Forelimb muscle (tissue), 1 donor: ENCODE data around the gene MTSS2. TPM values are rescaled to one million over a fixed set of nuclear protein-coding genes. Genes with fewer than 3 reads are reported as not detected.
A peak's percentile ranks its signal among the peaks of the same experiment; 100 is the strongest.
"Not testable (repeated sequence)": the region's sequence is repeated elsewhere in the genome, so short reads cannot be mapped to it uniquely, and the experiment has no call there.

Experiments
- DNase-seq: peaks from one replicate; pipeline ENCODE4 v3.0.0-alpha.2; 2013; ENCODE audit warnings: low read depth
- polyA plus RNA-seq: library from polyadenylated mRNA; unstranded; fragments of 120-200 nt; gene quantifications from one replicate; pipeline ENCODE4 v1.2.1, GENCODE V29; 2013; ENCODE audit not compliant: insufficient read length

MTSS2 gene
- polyA plus RNA-seq, 1 donor = 126 TPM

GRCh38 chr16:70656065-70656711 lies 29.7 kb downstream of the MTSS2 start:
- DNase-seq = no peak

DNA sequence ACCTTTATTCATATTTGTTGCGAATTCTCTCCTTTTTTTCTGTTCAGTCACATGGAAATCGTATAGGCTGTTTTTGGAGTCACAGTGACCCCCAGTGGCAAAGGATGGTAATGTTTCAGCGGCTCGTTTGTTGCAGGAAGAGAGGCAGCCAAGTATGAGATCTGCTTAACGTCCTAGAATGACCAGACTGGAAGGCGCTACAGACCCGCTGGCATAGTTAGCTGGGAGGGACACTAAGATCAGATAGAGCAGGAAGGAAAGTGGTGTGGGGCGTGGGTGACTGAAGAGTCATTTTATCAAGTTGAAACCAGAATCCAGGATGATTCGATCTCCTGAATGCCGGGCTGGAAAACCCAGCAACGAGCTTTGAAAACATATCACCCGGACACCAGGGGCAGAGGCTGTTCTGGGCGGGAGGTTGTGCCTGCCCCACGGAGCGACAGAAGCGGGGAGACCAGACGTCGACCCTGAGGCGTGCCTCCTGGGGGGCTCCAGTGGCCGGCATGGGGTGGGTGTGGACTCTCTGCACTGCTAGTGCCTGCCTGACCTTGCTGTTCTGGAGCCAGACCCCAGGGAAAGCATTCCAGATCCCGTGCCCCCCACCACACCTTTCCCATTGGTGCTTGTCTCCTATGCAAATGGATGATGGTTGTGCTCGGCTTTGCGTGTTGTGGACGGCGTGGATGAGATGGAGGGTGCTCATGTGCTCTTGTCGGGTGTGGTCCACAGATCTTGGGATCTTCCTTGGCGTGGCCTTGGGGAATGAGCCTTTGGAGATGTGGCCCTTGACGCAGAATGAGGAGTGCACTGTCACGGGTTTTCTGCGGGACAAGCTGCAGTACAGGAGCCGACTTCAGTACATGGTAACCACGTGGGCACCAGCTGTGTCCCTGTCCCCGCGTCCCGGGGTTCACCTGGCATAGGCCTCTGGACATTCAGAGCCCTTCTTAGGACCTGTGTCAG lies 31.8 kb downstream of the MTSS2 start:
- peak; percentile 69 for DNase-seq

- DNase-seq = no peak
These were observed 32.4 kb downstream of the MTSS2 start for GRCh38 chr16:70653406-70653805.

GRCh38 chr16:70652322-70652721 lies 33.5 kb downstream of the MTSS2 start:
- DNase-seq = no peak

GRCh38 chr16:70651524-70651923 lies 34.3 kb downstream of the MTSS2 start:
- DNase-seq = no peak

- DNase-seq = no peak
These were observed 35.6 kb downstream of the MTSS2 start for GRCh38 chr16:70650216-70650615.

- no peak for DNase-seq
These were observed 36.6 kb downstream of the MTSS2 start for GRCh38 chr16:70649300-70649699.

DNA sequence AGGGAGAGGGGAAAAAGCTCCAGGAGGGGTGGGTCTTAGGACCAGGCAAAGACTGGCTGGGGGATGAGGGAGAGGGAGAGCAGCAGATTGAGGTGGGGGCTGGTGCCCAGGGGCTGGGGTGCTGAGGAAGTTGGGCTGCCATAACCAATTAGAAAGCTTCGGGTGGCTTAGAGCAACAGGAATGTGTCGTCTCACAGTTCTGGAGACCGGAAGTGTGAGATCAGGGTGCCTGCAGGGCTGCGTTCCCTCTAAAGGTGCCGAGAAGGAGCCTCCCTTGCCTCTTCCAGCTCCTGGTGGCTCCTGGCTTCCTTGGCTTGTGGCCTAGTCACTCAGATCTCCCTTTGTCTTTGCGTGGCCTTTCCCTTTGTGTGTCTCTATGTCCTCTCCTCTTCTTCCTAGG lies 37.2 kb downstream of the MTSS2 start:
- DNase-seq = no peak

DNA sequence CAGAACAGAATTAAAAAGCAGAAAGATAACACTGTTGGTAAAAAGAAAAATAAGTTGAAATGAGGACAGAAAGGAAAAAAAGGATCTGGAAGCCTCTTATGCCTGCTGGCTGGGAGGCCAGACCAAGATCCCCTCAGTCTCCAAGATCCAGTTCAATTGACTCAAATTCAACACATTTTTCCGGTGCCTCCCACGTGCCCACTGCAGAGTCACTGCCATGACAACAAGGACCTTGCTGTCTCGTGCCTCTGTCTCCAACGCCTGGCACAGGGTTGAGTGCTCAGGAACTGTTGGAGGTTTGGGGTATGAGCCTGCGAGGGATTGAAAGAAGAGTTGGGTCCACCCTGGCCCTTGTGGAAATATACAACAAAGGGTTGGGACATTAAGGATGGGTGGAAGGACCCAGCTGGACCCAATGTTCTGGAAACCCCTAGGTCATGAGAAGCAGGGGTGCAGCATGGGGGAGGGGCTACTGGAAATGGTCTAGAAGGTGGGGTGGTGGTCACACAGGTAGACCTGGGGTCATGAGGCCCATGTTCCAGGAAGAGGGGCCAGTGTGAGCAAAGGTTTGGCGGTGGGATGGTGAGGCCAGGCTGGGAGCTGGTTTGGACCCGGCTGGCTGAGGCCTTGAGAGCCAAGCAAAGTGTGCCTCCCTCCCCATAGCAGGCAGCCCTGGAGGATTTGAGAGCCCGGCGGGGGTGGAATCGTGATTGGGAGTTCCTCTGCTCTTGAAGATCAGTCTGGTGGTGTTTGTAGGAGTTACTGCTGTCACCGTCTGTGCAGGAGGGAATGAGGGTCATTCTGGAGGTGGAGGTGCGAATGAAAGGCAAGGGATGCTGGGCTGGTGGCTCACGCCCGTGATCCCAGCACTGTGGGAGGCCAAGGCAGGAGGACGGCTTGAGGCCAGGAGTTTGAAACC lies 38.2 kb downstream of the MTSS2 start:
- DNase-seq = no peak

DNA sequence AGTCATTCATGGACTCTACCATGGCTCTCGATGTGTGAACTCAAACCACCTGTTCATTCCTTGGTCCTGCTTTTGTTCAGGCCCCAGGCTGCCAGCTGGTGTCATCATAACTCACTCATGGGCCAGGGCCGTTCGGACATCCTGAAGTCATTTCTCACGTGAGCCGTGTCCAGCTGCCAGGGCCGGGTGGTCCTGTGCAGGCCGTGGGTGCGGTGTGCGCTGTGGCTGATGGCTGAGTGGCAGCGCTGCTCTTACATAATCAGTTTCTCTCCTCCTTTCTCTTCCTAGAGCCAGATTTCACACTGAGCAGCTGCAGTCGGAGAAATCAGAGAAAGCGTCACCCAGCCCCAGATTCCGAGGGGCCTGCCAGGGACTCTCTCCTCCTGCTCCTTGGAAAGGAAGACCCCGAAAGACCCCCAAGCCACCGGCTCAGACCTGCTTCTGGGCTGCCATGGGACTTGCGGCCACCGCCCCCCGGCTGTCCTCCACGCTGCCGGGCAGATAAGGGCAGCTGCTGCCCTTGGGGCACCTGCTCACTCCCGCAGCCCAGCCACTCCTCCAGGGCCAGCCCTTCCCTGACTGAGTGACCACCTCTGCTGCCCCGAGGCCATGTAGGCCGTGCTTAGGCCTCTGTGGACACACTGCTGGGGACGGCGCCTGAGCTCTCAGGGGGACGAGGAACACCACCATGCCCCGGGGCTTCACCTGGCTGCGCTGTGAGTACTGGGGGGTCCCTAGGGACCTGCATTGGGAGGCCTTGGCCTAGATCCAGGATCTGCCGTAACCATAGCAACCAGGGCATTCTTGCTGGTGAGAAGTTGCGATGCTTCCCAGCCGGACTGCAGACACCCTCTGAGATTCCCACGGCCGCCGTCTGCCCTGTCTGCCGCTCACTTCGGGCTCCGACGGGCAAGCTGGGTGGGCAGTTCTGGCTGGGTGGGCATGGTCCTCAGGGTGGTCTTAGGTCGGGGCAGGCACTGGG lies 39.3 kb downstream of the MTSS2 start, which contains the start of gene IL34:
Gene IL34 (plus strand): TSS at position 300 of the 982 bp plus-strand sequence. CDS start 389 bp downstream, at position 689.
- DNase-seq = no peak

GRCh38 chr16:70644763-70645597 lies 40.9 kb downstream of the MTSS2 start:
- no peak for DNase-seq

DNA sequence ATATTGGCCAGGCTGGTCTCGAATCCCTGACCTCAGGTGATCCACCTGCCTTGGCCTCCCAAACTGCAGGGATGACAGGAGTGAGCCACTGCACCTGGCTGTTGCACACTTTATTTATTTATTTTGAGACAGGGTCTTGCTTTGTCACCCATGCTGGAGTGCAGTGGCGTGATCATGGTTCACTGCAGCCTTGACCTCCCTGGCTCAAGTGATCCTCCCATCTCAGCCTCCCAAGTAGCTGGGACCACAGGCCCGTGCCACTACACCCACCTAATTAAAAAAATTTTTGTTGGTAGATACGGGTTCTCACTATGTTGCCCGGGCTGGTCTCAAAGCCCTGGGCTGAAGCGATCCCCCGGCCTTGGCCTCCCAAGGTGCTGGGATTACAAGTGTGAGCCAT lies 42.6 kb downstream of the MTSS2 start:
- DNase-seq = not testable (repeated sequence)

DNA sequence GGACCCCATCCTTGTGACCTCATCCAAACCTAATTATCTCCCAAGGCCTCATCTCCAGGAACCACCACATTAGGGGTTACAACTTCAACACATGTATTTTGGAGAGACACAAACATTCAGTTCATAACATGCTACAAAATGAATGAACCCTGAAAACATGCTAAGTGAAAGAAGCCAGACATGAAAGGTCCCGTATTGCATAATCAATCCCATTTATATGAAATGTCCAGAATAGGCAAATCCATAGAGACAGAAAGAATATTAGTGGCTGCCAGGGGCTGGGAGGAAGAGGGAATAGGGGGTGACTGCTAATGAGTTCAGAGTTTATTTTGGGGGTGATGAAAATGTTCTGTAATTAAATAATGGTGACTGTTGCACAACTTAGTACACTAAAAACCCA lies 43.2 kb downstream of the MTSS2 start:
- no peak for DNase-seq

- DNase-seq = no peak
These were observed 46.8 kb downstream of the MTSS2 start for GRCh38 chr16:70638814-70639792.
